ENCODE measurements around the gene PIP4K2A. TPM values are rescaled to one million over a fixed set of nuclear protein-coding genes. Genes with fewer than 3 reads are reported as not detected.

Gene PIP4K2A
- total RNA-seq, 1 experiment from 2014 or later = 21.4 TPM

DNA sequence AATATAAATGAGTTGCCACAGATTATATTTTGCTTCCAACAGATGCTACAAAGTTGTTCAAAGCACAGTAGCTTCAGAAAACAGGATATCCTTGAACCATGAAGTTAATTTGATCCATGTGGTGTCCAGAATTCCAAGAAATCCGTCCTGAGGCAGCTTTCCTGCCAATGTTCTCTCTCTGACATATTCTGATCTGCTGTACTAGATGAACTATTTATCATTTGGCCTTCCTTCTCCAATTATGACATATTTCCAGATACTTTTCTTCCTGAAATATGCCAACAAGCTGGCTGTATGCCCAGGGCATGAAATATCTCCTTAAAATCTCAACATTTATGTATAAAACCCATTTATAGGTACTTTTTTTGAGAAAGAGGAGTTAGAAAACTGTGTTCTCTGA, 227.9 kb downstream of the PIP4K2A start:
- no TSS peak for BruUV-seq (replicated peaks)
- intact Hi-C loops (cut with micrococcal nuclease; ENCODE audit: unreplicated experiment) = no loop called here
- Histone ChIP-seq H3F3A (ENCODE audit: insufficient read depth, low read depth) (no peaks in the 10 kb centered on the region), H3K27ac (no peak overlapping the region), H2AFZ (no peak overlapping the region), H3K27me3 (ENCODE audit: insufficient read depth, low read depth) (no peaks in the 10 kb centered on the region), H3K36me3 (ENCODE audit: low read depth) (no peaks in the 10 kb centered on the region), H4K20me1 (ENCODE audit: insufficient read depth) (no peaks in the 10 kb centered on the region), H3K4me1 (replicated peaks; ENCODE audit: insufficient read depth) (peaks cover 9% of the 10 kb centered on the region; the same call in 1 of the 2 replicates), H3K9me3 (ENCODE audit: insufficient read depth, low read depth) (no peaks in the 10 kb centered on the region), H3K4me3 (no peak overlapping the region), H3K4me2 (no peak overlapping the region), H3K79me2 (ENCODE audit: low read depth) (no peaks in the 10 kb centered on the region), H3K9me2 (ENCODE audit: insufficient read depth) (no peaks in the 10 kb centered on the region)
- DNase-seq = no peak
- TF ChIP-seq, protein P1, sequence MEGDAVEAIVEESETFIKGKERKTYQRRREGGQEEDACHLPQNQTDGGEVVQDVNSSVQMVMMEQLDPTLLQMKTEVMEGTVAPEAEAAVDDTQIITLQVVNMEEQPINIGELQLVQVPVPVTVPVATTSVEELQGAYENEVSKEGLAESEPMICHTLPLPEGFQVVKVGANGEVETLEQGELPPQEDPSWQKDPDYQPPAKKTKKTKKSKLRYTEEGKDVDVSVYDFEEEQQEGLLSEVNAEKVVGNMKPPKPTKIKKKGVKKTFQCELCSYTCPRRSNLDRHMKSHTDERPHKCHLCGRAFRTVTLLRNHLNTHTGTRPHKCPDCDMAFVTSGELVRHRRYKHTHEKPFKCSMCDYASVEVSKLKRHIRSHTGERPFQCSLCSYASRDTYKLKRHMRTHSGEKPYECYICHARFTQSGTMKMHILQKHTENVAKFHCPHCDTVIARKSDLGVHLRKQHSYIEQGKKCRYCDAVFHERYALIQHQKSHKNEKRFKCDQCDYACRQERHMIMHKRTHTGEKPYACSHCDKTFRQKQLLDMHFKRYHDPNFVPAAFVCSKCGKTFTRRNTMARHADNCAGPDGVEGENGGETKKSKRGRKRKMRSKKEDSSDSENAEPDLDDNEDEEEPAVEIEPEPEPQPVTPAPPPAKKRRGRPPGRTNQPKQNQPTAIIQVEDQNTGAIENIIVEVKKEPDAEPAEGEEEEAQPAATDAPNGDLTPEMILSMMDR (conservative IDR thresholded peaks at IDR 0.05) = no peak
- TF ChIP-seq EZH2 (IDR thresholded peaks at IDR 0.05; ENCODE audit: low read depth) = no peak
- ChIA-PET POLR2A (ENCODE audit: unreplicated experiment) (no interaction called here), CTCF (no interaction called here)

Other genes with a start within 250 kb of the PIP4K2A start
- 10.0 and 14.4 TPM in 2 replicates for gene ARMC3, start 213.5 kb upstream of the PIP4K2A start, total RNA-seq (2021)